ENCODE data around the gene MACF1.

The MACF1 gene

DNA sequence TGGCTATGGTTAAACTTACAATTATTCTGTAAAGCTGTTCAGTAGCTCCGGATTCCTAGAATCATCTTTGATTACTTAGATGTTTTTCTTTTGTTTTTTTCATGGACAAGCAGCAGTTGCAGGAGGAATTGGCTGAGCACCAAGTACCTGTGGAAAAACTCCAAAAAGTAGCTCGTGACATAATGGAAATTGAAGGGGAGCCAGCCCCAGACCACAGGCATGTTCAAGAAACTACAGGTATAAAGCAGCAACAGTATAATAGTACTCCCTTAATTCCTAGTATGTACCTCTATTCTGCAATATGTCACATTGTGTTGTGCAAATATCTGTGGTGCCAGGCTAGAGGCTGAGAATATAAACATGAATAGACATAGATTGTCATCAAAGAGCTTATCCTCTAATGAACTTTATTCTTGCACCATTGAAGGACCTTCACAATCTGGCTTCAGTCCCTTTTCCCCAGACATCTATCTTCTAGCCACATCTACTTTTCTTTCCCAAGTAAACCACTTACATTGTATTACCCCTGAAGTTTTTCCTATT is 154.6 kb downstream of the MACF1 start:
- DNase-seq, result no peak

DNA sequence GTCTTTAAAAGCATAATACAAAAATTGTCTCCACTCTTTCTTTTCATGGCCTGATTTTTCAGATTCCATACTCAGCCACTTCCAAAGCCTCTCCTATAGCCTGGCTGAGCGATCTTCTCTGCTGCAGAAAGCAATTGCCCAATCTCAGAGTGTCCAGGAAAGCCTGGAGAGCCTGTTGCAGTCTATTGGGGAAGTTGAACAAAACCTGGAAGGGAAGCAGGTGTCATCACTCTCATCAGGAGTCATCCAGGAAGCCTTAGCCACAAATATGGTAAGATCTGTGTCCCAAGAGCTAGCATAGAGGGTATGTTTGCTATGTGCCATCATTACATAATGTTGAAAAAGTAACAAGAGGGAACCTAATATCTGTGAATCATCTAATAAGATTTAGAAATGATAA is 156.2 kb downstream of the MACF1 start:
- no peak for DNase-seq

DNA sequence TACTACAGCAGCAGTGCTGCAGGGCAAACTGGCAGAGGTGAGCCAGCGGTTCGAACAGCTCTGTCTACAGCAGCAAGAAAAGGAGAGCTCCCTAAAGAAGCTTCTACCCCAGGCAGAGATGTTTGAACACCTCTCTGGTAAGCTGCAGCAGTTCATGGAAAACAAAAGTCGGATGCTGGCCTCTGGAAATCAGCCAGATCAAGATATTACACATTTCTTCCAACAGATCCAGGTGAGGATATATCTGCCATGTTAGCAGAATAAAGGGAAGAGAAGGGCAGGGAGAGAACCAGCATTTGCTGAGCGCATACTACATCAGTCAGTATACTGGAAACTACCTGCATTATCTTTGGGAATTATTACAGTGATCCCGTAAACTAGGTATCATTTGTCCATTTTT is 157.0 kb downstream of the MACF1 start:
- DNase-seq, result no peak

DNA sequence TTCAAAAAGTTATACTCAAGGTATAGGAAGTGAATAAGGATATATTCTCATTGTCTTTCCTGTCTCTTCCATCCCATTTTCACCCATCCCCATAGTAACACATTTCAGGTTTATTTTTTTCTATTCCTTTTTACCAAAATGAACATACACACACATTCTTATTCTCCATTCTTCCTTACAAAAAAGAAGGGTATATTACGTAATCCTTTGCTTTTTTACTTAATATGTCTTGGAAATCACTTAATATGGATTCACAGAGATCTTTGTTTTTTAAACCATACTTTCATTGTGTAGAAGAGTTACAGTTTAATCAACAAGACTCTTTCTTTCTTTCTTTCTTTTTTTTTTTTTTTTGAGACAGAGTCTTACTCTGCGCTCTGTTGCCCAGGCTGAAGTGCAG is 158.8 kb downstream of the MACF1 start:
- no peak for DNase-seq

DNA sequence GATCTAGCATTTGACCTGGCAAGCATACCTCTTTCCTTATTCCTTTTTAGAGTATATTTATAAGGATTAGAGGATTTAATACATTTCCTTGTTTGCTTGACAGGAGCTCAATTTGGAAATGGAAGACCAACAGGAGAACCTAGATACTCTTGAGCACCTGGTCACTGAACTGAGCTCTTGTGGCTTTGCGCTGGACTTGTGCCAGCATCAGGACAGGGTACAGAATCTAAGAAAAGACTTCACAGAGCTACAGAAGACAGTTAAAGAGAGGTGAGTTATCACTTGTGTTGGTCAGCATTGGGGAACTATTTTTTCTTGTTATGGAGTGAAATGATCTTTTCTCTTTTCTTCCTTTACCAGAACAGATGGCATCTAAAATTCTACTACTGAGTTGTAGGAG is 163.6 kb downstream of the MACF1 start:
- no peak for DNase-seq

DNA sequence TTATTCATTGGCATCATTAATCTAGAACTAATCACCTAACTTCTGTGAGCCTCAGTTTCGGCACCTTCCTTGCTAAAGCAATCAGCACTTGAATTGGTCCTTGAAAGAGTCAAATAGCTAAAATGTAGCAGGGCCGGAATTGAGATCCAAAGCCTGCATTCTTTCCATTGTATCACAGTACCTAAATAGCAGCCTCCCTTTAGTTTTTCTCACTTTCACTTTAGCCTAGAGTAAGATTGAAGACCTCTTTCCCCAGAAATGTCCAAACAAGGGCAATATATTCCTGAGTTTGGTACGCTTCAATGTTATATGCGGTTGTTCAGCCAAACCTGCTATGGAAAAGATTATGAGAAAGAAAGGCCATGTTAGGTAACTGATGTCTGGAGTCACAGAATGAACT is 165.1 kb downstream of the MACF1 start:
- DNase-seq, result no peak

DNA sequence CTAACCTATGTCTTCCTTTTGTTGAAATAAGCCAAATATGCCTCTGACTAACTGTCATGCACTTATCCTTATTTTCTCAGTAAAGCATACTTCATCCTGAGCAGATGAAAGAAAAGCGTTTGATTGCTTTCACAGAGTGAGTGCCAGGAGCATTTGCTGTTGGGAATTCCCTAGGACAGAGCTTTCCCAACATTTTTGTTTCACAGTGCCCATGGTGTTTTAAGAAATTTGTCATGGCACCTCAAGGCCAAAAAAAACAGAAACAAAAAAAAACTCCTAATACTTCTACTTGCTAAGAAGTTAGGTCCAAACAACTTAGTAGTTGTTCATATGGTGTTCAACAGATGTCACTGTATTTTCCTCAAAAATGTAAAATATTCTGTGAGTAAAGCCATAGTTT is 166.1 kb downstream of the MACF1 start:
- no peak for DNase-seq

DNA sequence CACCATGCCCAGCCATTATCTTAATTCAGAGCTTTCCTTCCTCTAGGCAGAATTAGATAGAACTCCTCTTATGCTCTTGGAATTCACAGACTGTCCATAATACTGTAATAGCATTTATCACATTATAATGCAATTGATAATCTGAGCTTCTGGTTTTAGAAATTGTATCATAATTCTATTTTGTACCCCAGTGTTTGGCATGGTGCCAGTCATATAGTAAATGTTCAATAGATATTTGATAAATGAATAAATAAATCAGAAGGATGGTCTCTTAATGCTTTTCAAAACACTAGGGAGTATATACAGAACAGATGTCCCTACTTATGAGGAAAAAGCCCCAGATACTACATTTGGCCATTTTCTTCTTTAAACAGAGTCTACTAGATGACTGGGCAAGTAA is 167.6 kb downstream of the MACF1 start:
- no peak for DNase-seq

DNA sequence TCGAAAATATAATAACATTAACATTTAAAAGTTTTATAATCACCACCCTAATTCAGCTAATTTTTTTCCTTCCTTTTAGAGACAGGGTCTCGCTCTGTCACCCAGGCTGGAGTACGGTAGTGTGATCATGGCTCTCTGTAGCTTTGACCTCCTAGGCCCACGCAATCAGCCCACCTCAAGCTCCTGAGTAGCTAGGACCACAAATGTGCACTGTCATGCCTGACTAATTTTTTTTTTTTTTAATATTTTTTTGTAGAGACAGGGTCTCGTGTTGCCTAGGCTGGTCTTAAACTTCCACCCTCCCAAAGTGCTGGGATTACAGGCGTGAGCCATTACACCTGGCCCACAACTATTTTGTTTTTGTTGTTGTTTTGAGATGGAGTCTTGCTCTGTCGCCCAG is 172.2 kb downstream of the MACF1 start:
- DNase-seq, result no peak

DNA sequence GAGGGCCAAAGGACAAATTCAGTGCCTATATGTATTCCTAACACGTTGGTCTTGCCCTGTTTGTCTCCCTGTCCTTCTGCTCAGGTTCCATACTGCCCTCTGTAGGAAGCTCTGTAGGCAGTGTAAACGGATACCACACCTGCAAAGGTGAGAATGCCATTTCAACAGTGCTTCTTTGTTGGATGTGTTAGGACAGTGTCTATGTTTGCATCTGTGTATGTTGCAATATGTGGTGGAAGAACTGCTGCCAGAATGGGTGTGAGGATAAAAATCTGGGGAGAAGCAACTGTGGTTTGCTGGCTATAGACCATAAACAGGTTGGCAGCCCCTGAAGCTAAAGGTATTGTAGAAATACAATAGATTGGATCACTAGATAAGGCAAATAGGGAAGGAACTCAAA is 173.9 kb downstream of the MACF1 start:
- peak in 1 of 2 experiments; percentile 15 for DNase-seq

DNA sequence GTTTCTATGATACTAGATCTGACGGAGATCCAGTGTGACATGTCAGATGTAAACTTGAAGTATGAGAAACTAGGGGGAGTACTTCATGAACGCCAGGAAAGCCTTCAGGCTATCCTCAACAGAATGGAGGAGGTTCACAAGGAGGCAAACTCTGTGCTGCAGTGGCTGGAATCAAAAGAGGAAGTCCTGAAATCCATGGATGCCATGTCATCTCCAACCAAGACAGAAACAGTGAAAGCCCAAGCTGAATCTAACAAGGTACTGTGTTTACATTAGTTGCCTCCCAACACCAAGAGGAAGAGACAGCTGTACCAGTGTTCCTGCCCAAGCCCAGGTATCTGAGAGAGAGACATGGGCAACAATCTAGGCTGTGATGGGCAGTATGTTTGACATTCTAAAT is 174.7 kb downstream of the MACF1 start:
- DNase-seq, result no peak

DNA sequence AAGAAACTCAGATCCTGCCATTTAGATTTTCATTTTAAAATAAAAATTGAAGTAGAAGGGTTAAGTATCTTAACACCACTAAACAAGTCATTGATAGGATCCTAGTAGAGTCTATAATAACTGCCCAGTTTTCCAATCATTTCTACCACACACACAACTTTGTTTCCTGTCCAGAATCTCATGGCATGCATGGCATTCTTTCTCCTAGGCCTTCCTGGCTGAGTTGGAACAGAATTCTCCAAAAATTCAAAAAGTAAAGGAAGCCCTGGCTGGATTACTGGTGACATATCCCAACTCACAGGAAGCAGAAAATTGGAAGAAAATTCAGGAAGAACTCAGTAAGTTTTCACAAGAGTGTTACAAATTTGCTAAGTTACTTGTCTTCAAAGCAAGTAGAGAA is 175.5 kb downstream of the MACF1 start:
- DNase-seq, result no peak

DNA sequence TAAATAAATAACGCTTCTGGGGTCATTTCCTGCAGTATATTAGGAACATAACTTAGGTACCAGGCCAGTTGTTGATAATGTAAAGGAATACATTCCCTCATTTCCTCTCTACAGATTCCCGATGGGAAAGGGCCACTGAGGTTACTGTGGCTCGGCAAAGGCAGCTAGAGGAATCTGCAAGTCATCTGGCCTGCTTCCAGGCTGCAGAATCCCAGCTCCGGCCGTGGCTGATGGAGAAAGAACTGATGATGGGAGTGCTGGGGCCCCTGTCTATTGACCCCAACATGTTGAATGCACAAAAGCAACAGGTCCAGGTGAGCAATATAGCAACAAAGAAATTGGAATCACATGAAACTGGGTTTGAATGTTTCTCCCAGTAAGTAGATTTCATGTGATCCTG is 177.3 kb downstream of the MACF1 start:
- no peak for DNase-seq

DNA sequence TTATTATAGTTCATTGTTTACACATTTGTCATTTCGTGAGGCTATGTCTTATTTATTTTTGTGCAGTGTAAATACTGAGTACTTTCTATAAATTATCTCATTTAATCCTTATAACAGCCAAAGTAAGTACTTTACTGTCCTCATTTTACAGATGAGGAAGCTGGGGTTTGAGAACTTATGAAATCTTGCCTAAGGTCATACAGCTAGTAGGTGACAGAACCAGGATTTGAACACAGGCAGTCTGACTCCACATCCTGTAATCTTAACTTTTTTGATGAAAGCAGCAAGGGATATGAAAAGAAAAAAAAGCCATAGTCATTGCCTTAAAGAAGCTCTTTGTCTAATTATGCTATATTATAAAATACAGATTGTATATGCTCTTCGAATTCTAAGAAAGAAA is 179.8 kb downstream of the MACF1 start:
- DNase-seq, result no peak

DNA sequence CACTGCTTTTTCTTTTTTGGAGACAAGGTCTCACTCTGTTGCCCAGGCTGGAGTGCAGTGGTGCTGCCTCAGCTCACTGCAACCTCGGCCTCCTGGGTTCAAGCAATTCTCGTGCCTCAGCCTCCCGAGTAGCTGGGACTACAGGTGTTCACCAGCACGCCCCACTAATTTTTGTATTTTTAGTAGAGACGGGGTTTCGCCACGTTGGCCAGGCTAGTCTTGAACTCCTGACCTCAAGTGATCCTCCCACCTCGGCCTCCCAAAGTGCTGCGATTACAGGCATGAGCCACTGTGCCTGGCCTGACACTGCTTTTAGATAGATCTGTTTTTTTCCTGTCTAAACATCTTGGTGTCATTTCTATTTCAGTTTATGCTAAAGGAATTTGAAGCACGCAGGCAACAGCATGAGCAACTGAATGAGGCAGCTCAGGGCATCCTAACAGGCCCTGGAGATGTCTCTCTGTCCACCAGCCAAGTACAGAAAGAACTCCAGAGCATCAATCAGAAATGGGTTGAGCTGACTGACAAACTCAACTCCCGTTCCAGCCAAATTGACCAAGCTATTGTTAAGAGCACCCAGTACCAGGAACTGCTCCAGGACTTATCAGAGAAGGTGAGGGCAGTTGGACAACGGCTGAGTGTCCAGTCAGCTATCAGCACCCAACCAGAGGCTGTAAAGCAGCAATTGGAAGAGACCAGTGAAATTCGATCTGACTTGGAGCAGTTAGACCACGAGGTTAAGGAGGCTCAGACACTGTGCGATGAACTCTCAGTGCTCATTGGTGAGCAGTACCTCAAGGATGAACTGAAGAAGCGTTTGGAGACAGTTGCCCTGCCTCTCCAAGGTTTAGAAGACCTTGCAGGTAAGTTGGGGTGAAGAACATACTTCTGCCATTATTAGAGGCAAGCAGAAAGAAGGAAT is 180.8 kb downstream of the MACF1 start:
- no peak for DNase-seq

DNA sequence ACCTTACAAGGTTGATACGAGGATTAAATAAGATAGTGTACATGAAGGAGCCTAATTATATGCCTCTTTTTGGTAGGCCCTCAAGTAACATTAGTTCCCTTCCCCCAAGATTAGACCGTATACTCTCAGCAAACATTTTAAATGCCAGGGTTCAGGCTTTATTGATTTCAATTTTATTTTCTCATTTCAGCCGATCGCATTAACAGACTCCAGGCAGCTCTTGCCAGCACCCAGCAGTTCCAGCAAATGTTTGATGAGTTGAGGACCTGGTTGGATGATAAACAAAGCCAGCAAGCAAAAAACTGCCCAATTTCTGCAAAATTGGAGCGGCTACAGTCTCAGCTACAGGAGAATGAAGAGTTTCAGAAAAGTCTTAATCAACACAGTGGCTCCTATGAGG is 182.5 kb downstream of the MACF1 start:
- DNase-seq, result no peak

DNA sequence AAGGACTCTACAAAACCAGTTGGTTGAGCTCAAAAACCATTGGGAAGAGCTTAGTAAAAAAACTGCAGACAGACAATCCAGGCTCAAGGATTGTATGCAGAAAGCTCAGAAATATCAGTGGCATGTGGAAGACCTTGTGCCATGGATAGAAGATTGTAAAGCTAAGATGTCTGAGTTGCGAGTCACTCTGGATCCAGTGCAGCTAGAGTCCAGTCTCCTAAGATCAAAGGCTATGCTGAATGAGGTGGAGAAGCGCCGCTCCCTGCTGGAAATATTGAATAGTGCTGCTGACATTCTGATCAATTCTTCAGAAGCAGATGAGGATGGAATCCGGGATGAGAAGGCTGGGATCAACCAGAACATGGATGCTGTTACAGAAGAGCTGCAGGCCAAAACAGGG is 183.0 kb downstream of the MACF1 start:
- DNase-seq, result no peak

DNA sequence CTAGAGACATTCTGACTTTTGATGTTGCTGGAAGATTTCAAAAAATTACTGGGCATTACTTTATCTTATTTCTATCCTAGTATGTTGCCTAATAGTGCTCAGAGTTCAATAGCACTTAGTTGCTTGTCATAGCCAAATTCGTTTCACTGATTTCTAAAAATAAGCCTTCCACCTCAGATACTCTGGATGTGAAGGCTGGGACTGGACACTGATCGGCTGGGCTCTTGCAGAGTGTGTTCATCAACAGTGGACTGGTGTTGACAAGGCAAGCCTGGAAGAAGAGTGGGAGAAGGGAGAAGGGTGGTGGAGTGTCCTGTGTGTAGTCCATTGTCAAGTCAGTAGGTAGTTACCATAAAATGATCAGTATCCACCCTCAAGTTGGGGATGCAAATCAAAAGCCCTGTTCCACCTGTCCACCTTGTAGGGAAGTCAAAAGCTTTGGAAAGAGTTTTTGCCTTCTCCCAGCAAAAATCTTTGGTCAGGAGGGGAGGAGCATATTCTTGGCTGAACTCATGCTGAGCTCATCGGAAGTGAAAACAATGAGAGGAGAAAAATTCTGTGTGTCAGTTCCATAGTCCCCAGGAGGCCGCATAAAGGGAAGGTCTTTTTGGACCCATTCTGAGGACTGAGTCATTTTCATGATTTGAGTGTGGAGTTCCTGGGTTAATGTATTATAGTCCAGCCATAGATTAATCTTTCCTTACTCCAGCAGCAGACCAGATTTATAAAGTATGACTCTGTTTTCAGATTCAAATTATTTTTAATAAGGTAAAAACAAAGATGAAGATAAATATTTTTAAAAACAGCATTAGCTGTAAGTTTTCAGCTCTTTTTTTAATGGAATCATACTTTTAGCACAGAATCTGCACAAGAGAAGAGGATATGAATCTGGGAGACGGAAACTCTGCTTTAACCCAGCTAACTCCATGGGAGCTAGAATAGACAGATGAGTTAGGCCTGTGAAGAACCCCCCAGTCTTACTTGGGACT is 187.5 kb downstream of the MACF1 start:
- DNase-seq, result no peak

DNA sequence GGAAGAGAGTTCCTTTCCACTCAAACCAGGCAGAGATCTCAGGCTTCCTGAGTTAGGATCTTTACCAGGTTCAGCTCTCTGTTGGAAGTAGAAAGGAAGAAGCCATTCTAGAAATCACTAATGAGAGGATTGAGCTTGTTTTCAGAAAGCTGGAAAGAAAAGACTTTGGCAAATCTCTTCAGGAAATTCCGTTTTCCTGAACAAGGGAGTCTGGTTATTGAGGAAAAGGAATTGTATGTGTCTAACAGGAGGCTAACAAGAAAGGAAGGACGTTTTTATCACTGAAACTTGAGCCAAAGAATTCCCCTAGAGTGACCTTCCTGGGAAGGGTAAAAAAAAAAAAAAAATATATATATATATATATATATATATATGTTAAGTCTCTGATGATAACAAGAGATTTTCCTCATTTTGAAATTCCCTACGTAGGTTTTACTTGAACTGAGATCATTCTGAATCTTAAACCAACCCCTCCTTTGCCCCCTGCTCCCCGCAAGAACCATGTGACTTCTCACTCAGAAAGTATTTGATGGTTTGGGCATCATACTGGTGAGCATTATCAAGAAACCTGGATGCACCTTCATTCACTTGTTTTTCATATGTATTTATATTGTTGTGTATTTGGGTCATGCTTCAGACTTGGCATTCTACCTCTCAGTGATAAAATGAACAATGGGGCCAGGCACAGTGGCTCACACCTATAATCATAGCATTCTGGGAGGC is 188.5 kb downstream of the MACF1 start:
- no peak for DNase-seq

DNA sequence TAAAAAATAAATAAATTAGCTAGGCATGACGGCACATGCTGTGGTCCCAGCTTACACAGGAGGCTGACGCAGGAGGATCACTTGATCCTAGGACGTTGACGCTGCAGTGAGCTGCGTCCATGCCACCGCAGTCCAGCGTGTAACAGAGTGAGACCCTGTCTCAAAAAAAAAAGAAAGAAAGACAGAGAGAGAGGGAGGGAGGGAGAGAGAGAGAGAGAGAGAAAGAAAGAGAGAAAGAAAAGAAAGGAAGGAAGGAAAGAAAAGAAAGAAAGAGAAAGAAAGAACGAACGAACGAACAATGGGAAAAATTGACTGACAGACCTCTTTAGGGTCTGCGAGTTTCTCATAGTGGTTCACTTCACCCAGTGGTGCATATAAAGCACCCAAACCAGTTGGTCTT is 189.2 kb downstream of the MACF1 start:
- DNase-seq, result no peak

DNA sequence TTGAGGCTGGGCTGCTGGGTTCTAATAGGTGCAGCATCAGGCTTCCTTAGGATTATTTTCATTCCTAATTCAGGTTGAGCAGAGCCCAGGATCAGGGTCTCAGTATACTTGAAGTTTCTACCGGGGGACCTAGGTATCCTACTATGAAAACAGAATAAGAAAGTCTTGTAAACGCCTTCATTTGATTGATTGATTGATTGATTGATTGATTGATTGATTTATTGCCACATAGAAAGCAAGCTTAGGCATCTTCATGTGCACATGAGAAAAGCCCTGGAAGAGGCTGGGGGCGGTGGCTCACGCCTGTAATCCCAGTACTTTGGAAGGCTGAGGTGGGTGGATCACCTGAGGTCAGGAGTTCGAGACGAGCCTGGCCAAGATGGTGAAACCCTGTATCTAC is 189.6 kb downstream of the MACF1 start:
- no peak for DNase-seq

DNA sequence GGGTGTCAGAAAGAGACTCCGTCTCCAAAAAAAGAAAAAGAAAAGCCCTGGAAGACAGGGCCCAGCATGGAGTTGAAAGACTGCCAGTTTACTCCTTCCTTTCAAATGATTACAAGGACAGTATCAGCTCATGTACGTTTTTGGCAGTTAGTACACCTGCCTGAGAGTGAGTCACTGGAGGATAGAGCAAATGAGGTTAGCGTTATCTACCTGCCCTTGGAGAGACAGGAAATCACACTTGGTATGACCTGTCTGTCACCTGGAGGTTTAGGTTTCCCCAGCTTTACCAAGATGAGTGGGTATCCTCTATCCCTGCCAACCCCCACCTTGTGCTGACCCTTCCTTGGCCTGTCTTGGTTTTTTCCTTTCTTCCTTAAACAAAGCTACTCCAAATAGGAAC is 190.1 kb downstream of the MACF1 start:
- no peak for DNase-seq

DNA sequence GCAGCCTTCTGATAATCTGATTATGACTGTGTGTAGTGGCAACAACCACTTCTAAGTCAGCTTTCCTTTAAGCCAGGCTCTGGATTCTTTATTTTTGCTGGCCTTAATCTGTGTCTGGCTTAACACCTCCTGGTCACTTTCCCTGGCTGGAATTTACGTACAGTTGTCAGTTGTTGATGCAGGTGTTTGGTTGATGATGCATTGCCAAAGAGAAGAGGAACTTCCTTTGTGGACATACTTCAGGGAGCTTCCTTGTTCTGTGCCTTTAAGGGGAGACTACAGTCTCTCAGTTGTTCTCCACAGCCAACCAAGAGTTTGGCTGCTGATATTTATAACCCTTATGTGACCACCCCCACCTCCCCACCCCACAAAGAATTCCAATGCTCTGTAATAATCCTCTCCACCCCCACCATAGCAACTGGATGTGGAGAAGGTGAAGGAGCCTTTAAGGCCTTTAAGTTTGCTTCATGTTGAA is 190.9 kb downstream of the MACF1 start:
- DNase-seq, result no peak
